HL-60/S4 (cell line): ENCODE measurements around the gene ASXL3.

ENCODE experiments used
- in situ Hi-C: fragments of 300-500 bp; cut with MboI; formaldehyde crosslinking; loops from 2 replicates; pipeline ENCODE4 v1.14.3; 2022; ENCODE audit warnings: low sequenced_read_pairs

Gene ASXL3

DNA sequence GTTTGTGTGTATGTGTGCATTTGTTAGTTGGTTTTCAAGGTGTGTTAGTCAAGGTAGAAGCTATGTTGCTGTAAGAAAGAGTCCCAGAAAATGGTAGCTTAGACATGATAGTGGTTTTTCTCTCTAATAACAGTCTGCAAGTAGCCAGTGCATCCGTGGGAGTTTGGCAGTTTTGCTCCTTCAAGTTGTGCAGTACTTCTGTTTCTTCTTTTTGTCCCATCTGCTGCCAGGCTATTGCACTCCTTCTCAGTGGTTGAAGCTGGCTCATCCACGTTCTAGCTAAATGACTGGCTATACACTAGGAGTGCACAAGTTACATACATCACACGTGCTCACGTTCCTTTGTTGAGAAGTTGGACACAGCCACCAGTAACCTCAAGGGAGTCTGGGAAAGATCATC lies 134.7 kb downstream of the ASXL3 start:
- in situ Hi-C loops: no loop called here

DNA sequence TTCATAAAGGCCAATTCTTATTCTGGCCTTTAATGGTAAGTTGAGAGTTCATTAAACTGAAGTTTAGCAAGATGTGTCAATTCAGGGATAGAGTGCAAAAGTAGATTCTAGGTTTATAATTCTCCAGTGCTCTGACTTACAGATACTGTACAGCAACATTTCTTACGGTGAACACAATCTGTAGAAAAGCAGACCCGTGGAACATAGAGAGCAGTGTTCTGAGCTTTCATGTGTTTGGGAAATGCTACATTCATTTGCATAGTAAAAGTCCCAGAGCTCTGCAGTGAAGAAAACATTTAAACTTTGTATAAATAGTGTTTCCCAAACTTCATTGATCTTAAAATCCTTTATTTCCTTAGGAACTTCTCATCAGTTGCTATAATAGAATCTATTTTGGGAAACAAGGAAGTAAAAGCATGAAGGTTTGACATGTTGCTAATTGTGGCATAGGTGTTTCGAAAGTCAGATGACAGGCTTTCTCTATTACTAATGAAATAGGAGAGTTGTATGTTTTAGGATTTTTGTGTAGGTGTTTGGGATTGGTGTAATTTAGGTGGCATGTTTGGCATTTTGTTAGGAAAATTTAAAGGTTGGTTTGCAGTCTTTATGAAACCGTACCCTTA lies 138.2 kb downstream of the ASXL3 start:
- in situ Hi-C loops: no loop called here

DNA sequence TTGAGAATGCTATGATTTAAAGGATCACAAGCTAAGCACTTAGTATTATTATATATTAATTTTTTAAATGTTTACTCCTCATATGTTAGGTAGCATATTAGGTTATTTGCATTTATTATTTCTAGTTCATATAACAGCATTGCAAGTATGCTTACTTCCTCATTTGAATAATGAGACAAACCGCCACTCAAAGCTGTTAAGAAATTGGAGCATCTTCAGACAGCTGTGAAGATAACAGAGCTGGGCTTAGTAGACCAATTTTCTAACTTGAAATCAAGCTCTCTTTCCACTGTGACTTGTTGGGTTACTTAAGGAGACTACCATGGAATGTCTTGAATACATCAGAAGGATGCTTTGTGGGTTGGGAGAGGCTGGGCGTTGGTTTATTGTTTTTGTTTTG lies 139.3 kb downstream of the ASXL3 start:
- in situ Hi-C loops: no loop called here

DNA sequence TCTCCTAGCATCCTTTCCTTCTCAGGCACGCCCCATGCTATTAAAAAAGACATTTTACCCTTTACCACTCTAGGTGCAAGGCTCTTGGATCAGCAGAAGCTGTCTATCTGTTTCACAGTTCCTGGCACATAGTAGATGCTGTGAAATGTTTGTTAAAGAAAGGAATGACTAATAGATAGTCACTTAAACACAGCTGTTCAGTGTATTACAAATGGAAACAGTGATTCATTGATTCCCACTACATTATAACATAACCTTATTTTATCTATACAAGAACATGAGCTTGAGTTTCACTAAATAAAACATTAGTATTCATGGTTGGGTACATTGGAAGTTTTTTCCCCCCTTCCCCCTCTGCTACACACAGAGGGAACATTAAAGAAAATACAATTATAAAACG lies 142.1 kb downstream of the ASXL3 start:
- in situ Hi-C loops: no loop called here

DNA sequence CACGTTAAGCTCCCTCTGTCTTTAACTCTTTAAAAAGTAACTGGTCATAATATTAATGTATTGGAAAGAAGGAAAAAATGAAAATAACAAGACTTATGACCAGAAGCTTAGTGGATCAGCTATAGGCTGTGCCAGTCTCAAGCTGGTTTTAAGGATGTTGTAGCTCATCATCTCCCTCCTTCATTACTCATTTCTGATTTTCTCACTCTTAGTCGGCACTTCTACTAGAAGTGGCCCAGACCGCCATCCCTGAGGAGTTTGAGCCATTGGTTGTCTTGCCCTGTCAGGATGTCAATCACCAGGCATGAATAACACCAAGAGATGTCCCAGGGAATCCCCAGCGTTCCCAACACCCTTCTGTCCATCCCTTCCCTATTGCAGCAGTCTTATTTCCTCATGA lies 151.5 kb downstream of the ASXL3 start:
- in situ Hi-C loops: no loop called here

DNA sequence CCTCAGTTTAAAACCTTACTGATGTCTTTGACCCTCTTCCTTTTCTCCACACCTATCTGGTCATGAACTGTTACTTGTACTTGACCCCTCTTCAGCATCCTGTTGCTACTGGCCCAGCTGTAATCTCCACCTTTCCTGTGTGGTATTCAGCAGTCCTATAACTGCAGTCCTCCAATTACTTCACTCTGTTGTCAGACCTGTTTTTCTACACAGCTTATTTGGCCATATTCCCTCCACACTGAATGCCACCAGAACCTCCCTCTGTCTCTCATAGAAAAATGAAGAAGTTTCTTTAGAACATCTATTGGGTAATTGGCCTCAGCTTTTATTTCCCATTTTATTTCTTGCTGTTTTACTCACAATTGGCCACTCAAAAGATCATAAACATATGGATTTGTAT lies 155.4 kb downstream of the ASXL3 start:
- in situ Hi-C loops: no loop called here

DNA sequence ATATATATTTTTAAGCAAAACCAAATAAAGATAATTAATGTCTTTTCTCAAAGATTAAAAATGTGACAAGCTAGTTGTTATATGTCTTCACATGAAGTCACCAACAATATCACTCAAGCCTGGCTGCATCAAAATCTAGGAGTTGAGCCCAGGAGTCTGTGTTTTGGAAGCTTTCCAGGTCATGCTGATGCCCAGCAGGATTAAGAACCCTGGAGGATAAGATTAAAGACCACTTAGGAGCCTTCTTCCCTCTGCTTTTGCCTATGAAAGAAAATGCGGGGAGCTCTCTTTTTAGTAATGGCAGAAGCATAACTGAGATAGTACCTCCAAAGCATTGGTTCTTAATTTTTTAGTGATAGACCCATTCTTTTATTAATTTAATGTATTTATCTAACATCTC lies 157.4 kb downstream of the ASXL3 start:
- in situ Hi-C loops: no loop called here

DNA sequence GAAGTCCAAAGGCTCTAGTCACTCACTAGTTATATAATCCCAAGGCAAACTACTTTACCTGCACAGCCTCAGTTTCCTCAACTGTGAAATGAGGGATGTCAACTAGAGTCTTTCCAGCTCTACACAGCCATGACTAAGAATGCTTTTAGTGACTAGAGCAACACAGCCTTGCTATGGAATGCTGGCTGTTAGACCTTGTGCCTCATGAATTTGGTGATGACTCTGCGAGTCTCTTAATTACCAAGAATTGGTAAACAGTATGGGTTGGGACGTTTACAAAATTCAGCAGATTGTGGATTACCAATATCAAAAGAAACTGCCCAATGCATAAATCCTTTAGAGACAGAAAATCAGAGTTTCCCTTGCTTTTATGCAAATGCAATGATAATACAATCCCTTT lies 163.7 kb downstream of the ASXL3 start:
- in situ Hi-C loops: no loop called here

DNA sequence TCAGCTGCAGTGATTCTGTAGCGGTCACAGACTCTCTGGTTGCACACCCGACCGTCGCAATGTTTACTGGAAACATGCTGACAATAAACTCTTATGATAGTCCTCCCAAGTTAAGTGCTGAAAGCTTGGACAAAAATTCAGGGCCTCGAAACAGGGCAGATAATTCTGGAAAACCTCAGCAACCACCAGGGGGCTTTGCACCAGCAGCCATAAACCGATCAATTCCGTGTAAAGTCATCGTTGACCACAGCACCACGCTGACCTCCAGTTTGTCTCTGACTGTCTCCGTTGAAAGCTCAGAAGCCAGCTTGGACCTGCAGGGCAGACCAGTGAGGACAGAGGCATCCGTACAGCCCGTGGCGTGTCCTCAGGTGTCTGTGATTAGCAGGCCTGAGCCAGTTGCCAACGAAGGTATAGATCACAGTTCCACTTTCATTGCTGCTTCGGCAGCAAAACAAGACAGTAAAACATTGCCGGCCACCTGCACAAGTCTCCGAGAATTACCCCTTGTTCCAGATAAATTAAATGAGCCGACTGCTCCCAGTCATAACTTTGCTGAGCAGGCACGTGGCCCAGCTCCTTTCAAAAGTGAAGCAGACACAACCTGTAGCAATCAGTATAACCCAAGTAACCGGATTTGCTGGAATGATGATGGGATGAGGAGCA lies 166.1 kb downstream of the ASXL3 start:
- in situ Hi-C loops: no loop called here

DNA sequence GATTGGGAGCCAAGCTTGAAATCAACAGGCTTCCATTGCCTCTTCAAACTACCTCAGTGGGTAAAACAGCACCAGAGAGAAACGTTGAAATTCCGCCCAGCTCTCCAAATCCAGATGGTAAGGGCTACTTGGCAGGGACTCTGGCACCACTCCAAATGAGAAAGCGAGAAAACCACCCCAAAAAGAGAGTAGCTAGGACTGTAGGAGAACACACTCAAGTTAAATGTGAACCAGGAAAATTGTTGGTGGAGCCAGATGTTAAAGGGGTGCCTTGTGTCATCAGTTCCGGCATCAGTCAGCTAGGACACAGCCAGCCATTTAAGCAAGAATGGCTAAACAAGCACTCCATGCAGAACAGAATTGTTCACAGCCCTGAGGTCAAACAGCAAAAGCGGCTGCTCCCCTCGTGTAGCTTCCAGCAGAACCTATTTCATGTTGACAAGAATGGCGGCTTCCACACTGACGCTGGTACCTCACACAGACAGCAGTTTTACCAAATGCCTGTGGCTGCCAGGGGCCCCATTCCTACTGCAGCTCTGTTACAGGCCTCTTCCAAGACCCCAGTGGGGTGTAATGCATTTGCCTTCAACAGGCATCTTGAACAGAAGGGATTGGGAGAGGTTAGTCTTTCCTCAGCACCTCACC lies 167.3 kb downstream of the ASXL3 start:
- in situ Hi-C loops: no loop called here

DNA sequence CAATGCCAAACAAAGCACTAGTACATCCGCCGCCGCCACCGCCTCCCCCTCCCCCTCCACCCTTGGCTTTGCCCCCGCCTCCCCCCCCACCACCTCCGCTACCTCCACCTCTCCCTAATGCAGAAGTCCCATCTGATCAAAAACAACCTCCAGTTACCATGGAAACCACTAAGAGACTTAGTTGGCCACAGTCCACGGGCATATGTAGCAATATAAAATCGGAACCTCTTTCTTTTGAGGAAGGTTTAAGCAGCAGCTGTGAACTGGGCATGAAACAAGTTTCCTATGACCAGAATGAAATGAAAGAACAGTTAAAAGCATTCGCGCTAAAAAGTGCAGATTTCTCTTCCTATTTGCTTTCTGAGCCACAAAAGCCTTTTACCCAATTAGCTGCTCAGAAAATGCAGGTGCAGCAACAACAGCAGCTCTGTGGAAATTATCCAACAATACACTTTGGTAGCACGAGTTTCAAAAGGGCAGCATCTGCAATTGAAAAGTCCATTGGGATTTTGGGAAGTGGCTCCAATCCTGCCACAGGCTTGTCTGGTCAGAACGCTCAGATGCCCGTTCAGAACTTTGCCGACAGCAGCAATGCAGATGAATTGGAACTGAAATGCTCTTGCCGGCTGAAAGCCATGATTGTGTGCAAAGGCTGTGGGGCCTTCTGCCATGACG lies 168.0 kb downstream of the ASXL3 start:
- in situ Hi-C loops: no loop called here

DNA sequence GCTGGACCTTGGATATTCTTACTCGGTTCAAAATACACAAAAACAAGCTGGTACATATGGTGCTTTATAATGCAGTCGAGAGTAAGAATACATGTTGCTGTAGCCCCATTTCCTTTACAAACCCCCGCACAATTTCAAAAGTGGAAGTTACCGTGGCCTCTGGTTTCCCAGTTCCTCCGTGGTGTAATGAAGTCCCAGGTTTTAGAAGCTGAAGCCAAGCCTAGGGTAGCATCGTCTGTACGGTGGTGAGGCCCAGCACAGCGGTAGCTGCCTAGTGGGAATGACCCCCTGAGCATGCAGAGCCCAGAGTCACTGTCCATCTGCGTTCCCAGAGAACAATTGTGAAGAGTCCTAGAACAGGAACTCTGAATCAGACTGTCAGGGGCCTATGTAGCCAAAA lies 171.8 kb downstream of the ASXL3 start:
- in situ Hi-C loops: no loop called here

DNA sequence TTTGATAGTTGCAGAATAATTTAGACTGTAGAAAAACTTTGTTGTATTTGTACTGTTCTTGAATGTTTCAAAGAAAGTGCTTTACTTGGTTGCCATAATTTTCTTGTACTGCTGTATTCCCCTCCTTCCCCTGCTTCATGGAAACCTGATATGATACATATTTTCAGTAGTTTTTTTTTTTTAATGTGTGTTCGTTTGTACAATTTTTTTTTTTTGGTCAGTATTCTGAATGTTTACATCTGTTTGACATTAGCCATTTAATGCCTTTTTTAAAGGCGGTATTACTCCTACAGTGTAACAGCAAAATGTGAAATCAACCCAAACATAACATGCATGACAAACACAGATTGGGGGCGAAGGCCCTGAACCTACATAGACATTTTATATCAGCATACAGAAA lies 172.3 kb downstream of the ASXL3 start:
- in situ Hi-C loops: no loop called here

DNA sequence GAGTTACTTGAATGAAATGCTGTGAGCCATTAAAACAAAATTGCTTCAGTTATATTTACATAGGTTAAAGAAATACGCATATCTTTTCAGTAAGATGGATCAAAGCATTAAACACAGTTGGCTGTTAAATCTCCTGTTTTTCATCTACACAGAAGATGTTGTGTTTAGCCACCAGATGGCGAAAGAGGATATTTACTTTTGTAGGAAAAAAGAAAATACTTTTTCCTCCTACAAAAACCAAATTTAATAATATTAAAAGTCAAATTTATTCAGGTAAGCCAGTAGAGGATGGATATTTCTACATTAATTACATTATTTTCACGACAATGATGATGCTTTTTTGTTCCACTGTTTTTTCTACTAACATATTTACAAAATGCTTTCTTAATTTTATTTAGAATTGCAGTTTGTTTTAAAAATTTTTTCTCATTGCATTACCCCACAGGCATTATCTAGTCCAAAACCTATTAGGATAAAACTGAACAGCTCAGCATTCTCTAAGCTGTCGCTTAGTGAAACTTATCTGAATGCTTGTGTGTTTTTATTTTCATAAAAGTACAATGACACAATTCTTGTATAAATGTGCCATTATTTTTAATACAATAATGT lies 173.7 kb downstream of the ASXL3 start:
- in situ Hi-C loops: no loop called here

DNA sequence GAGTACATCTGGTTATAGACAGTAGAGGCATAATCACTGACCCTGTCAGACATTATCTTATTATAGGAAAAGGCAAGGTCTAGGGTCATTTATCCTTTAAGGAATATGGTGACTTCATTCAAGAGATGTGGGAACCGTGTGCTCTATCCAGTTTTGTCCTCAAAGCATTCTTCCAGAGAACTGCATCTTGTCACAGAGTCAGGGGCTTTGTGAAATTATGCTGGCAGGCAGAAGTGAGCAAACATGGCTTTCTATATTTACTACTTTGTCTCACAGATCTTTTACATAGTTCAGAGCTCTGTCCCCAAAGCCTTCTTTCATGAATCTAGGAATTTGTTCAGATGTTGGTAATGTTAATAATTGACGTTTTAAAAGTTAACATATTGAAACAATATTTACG lies 177.4 kb downstream of the ASXL3 start:
- in situ Hi-C loops: no loop called here

DNA sequence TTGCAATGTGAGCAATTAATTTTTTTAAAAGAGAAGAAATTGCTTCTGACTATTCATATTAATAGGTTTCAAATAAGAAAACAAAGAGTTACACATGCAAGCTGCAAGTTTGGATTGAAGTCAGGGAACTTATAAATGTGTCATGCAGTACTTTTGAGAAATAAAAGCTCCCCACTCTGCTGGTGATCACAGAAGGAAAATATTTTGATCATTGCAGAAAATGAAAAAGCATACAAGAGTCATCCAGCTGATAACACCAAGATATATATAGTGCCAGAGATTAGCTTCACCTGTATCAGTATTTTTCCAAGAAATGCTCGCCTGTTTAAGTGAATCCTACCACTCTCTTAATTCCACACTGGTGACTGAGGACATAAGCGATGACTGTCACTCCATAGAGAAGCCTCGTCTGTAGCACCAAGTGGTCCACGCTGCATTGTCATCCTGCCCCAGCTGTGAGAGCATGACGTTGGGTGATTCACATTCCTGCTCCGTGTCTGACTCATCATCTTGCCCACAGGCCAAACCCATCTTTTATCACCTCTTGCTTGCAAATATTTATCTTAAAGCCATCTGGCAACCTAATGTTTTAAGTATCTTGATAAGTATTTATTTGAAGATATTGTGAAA lies 178.0 kb downstream of the ASXL3 start:
- in situ Hi-C loops: no loop called here

DNA sequence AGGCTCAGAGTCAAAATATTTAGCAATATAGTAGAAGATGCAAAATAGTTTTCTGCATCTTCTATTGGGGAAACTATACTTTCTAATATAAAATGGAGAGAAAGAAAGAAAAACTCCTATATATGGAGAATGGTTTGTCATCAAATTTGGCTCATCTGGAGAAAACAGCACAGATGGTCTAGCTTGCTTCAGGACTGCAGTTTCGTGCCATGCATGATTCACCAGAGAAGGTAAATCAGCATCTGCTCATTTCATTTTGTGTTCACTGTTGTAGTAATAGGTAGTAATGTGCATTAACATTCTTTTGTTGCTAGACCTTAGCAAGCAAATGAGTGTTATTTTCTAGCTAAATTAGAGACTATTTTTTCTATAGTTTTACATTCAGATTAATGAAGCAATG lies 179.0 kb downstream of the ASXL3 start:
- in situ Hi-C loops: no loop called here

DNA sequence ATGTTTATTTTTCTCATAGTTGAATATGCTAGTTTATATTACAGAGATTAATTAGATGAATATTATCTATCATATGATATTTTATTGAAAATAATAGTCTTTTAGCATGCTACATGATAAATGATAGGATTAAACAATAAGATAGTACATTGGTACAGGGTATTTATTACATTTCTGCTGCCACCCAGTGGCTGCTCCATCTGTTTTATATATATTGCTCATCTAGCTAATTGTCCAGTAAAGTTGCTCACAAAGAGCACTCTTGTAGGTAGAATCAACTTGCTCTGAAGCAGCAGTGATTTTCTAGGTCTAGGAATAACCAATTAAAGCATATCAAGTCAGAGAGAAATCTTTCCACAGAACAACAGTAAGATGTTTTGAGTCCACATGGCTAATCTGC lies 183.3 kb downstream of the ASXL3 start:
- in situ Hi-C loops: no loop called here

DNA sequence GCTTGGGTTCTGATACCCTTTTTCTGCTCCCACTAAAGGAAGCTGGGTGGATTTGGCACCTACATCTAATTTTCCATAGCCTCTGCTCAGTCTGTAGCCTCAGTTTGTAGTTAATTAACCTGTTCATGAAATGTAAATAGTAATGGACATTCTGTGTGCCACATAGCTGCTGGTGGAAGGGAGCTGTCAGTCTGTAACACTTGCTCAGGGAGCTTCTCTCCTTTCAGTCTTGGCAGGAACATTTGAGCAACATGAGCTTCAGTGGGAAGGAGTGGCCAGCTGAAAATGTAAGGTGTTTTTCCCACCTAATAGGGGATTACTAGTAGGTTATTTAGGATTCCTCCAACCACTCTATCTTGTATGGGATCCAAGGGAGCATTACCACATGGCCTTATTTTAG lies 203.4 kb downstream of the ASXL3 start:
- in situ Hi-C loops: no loop called here
